ENCODE data around the gene FGD4.

- TF ChIP-seq CTCF (IDR thresholded peaks at IDR 0.05) (no peak), POLR2A (IDR thresholded peaks at IDR 0.05) (no peak), EP300 (IDR thresholded peaks at IDR 0.05) (no peak), POLR2AphosphoS5 (IDR thresholded peaks at IDR 0.05) (no peak)
Measured at GRCh38 chr12:32360956-32361355, 38.4 kb upstream of the FGD4 start.
